Ammon's horn (tissue), 1 donor: ENCODE results near the gene DCLK1.

Experiments used
- DNase-seq: peaks from one replicate; pipeline ENCODE4 v3.0.0-alpha.2; 2016; ENCODE audit warnings: low spot score

DCLK1 gene

GRCh38 chr13:35945368-35945767, 185.8 kb downstream of the DCLK1 start:
- DNase-seq: no peak

DNA sequence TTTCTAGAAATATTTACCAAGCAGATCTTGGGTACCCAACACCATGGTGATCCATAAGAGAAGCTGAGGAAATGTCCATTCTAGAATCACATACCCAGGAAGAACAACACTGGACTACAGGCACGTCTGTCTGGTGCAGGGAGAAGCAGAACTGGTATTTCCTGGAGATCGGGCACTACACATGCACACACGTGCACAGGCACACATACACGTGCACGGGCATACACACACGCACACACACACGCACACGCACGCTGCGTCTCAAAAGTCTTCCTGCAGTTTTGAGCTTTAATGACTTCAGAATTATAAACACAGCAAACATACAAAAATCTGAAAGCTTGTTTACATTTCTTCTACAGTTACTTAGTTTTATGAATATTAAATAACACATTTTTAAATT, 189.8 kb downstream of the DCLK1 start:
- DNase-seq: no peak

DNA sequence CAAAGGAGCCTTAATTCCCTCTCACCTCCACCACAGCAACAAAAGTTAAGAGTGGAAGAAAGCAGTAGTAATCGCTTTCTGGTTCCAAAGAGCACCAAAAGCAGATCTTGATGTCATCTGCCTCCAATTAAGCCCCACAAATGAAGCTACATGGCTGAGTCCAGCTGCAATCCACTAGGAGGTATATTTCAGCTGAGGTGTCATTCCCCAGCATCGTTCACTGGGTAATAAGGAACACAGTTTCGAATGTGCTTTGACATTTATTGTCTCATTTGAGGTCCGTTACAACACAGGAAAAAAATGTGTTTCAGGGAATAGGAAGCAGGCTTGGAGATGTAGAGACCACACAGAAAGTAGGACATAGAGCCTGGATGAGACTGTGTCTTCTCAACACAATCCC, 190.4 kb downstream of the DCLK1 start:
- no peak for DNase-seq

- DNase-seq: no peak
Observed at GRCh38 chr13:35936246-35936978, 194.8 kb downstream of the DCLK1 start.

- DNase-seq: no peak
Observed at GRCh38 chr13:35930665-35931631, 200.2 kb downstream of the DCLK1 start.

DNA sequence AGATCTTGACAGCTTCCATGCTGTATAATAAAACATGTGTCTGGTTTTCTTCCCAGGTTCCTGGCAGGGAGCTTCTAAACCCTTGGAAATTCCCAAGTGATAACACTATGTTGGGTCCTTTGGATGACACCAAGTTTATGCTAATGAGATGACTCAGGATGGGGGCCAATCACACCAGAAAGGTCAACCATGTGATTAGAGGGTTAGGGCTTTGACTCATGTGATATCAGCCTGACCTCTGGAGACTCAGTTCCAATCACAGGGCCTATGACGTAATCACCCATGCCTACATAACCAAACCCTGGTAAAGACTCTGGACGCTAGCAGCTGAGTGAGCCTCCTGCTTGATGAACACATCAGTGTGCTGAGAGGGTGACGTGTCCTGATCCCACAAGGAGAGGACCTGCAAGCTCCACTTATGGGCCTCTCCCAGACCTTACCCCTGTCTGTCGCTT, 203.6 kb downstream of the DCLK1 start:
- no peak for DNase-seq

GRCh38 chr13:35926859-35927530, 204.2 kb downstream of the DCLK1 start:
- no peak for DNase-seq

DNA sequence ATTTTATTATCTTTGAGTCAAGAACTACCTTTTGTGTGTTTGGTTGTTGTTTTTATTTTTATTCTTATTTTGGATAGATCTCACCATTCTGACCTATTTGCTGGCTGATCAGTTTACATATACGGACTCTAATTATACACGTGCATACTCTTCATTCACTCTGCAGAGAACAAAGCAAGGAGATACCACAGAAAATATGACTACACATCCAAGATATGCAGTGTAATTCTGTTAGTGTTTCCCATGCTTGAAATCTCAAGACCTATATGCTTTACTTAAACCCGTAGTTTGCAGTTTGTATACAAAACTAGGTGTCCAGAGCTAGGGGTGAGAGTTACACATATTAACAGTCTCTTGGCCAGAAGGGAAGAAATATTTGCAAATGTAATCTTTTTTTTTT, 205.5 kb downstream of the DCLK1 start:
- no peak for DNase-seq

- DNase-seq: no peak
Observed at GRCh38 chr13:35923347-35923746, 207.8 kb downstream of the DCLK1 start.

GRCh38 chr13:35920816-35921215, 210.4 kb downstream of the DCLK1 start:
- no peak for DNase-seq

GRCh38 chr13:35917942-35918645, 213.1 kb downstream of the DCLK1 start:
- no peak for DNase-seq

DNA sequence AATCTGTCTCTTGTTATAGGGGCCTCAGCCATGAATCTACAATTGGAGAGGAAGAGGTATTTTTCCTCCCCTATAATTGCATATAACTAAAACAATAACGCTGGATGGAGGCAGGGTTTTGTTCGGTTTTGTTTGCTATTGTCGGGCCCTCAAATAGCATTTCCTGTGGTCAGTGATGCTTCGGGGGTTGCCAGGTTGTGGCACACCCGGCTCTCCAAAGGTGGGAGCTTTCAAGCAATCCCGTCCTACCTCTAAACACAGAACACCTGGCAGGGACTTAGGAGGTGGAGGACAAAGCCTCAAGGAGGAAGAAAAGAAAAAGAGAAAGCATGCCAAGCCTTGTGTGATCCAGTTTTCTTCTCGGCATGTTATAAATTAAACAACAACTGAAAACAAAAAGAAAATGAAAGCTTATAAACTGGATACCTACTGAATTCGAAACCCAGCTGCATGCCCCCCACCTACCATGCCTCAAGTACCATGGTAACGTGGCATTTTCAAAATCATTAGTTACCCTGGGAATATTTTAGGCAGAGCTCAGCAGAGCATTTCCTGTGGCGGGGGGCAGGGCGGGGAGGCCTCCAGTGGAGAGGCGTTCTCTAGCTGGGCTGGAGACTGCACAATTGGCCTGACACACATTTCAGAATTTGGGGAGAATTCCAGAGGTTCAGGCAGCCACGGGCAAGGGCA, 213.8 kb downstream of the DCLK1 start:
- DNase-seq: no peak

- no peak for DNase-seq
Observed at GRCh38 chr13:35916146-35916545, 215.0 kb downstream of the DCLK1 start.

GRCh38 chr13:35914662-35915061, 216.5 kb downstream of the DCLK1 start:
- no peak for DNase-seq

DNA sequence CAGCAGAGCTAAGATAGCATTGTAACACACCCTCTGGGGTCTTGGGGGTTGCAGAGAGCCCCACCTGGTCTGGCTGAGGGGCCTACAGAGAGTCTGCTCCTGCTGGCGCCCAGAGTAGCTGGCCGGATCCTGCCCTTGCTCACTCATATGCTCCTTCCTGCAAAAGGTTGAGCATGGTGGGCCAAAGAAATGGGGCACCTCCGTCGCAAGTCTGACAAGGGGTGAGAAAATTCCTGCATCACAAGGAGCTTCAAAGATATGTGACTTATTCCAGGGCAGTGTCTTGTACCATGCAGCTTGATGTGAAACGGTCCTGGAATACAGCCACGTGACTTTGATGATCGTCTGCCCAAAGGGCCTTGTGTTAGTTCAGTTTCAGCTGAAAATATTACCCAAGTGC, 218.3 kb downstream of the DCLK1 start:
- DNase-seq: no peak

GRCh38 chr13:35909837-35910540, 221.2 kb downstream of the DCLK1 start:
- no peak for DNase-seq

DNA sequence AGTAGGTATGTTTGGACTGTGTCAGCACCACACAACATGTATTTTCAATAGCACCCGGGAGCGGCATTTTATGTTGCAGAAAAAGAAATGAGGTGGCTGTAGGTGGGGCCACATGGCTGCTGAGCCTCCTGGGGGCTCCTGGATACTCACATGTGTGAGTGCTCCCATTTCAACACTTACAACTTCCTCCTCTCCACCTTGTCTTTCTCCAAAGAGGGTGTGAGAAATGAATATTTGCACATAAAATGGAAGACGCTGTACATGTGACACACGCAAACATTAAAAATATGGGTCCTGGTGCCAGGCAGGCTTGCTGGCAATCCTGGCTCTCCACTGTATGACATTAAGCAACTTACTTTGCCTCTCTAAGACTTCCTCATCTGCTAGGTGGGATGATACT, 222.1 kb downstream of the DCLK1 start:
- DNase-seq: no peak

GRCh38 chr13:35908226-35908625, 223.0 kb downstream of the DCLK1 start:
- DNase-seq: no peak

- no peak for DNase-seq
Observed at GRCh38 chr13:35906636-35907035, 224.5 kb downstream of the DCLK1 start.

GRCh38 chr13:35903075-35903474, 228.1 kb downstream of the DCLK1 start:
- no peak for DNase-seq

DNA sequence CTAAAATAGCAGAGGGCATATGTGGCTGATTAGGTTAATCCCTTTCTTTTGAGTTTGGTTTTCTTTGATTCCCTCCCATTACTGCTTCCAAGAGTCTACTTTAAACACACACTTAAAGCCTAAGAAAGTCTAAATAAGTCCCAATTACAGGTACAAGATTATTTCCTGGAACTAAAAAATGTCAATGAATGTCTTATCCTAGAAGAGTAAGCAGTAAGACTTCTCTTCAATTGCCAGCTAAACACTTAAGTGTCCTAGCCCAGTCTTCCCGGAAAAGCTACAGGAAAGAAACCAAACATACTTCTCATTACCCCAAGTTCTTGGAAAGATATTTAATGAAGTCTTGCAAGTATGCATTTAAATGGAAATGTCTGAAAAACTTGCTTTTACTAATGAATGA, 233.1 kb downstream of the DCLK1 start:
- no peak for DNase-seq
